Uterus (tissue), 2 donors: ENCODE data around the gene ZMYND10.

Experiments
- POLR2A ChIP-seq, 2 donors: fragments of 450-650 bp; IDR thresholded peaks; one replicate each; pipeline ENCODE4 v1.6.1; 2016; ENCODE audit warnings: antibody characterized with exemption in 2 of 2, mild to moderate bottlenecking in 1 of 2, moderate library complexity in 1 of 2
- TF ChIP-seq, protein P1 (sequence below), 4 experiments: fragments of 200-600 bp in 2 of 4; fragments of 450-650 bp in 2 of 4; sonication (generic) in 2 of 4; IDR thresholded peaks; one replicate each; pipeline ENCODE4 v1.5.1; 2016 to 2019; ENCODE audit warnings: antibody characterized with exemption in 4 of 4, mild to moderate bottlenecking in 2 of 4, moderate library complexity in 1 of 4

DNA sequence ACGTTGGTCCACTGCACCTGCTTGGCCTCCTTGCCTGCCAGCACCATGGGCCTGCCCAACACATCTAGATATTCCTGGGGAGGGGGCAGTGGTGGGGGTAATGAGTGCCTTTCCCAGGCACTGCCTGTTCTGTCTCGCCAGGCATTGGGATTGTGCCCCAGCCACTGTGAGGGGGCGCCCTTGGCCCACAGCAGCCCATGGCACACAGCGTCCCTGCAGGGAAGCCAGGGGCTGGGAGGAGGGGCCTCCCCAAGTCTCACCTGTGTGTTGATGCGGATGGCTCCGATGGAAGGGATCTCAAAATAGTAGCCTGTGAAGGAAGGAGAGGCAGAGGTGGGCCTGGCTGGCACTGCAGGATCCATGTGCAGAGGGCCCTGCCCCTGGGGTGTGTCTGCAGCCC, 32.5 kb upstream of the ZMYND10 start:
- TF ChIP-seq, protein P1, sequence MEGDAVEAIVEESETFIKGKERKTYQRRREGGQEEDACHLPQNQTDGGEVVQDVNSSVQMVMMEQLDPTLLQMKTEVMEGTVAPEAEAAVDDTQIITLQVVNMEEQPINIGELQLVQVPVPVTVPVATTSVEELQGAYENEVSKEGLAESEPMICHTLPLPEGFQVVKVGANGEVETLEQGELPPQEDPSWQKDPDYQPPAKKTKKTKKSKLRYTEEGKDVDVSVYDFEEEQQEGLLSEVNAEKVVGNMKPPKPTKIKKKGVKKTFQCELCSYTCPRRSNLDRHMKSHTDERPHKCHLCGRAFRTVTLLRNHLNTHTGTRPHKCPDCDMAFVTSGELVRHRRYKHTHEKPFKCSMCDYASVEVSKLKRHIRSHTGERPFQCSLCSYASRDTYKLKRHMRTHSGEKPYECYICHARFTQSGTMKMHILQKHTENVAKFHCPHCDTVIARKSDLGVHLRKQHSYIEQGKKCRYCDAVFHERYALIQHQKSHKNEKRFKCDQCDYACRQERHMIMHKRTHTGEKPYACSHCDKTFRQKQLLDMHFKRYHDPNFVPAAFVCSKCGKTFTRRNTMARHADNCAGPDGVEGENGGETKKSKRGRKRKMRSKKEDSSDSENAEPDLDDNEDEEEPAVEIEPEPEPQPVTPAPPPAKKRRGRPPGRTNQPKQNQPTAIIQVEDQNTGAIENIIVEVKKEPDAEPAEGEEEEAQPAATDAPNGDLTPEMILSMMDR (IDR thresholded peaks at IDR 0.05) = no peak
- TF ChIP-seq POLR2A (IDR thresholded peaks at IDR 0.05) = no peak
